ENCODE measurements around the gene DAPK1.

DNA sequence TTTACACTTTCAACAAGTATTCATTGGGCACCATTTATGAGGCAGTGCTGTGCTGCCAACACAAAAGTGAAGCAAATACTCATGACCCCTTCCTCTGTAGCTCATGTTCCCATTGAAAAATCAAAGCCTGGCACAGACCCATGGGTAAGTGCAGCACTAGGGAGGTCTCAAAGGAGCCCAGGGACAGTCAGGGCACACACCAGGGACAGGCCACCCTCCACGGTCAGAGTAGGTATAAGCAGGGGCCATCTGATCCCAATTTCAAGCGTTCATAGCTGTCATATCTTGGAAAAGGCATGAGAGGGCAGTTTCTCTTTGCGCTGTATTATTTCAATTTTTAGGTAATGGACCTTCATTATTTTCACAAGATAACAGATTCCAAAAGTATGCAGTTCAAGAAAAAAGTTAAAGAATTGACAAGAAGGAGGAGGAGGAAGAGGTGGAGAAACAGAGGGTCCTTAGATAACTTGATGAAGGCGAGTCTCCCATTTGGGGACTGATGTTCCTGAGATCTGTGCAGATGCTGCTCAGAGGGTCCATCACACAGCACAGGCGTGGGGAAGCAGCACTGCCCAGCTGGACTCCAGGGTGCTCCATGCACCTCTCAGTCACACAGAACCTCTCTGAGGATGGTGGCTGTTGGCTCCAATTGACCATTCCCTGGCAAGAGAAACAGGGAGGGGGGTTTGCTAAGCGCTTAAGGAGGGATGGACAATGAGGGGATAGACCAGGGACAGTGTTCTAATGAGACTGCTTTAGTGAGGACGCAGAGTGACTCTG, 235.8 kb downstream of the DAPK1 start:
- TF ChIP-seq, protein P1, sequence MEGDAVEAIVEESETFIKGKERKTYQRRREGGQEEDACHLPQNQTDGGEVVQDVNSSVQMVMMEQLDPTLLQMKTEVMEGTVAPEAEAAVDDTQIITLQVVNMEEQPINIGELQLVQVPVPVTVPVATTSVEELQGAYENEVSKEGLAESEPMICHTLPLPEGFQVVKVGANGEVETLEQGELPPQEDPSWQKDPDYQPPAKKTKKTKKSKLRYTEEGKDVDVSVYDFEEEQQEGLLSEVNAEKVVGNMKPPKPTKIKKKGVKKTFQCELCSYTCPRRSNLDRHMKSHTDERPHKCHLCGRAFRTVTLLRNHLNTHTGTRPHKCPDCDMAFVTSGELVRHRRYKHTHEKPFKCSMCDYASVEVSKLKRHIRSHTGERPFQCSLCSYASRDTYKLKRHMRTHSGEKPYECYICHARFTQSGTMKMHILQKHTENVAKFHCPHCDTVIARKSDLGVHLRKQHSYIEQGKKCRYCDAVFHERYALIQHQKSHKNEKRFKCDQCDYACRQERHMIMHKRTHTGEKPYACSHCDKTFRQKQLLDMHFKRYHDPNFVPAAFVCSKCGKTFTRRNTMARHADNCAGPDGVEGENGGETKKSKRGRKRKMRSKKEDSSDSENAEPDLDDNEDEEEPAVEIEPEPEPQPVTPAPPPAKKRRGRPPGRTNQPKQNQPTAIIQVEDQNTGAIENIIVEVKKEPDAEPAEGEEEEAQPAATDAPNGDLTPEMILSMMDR (IDR thresholded peaks at IDR 0.05): no peak
- TF ChIP-seq POLR2AphosphoS5 (IDR thresholded peaks at IDR 0.05): no peak

Data from stomach (tissue), 4 donors.